Activated naive CD8-positive, alpha-beta T cell treated with anti-CD3 and anti-CD28 coated beads, Interleukin-2, amount 50 U/mL, for 24 hours (primary cell): ENCODE results near the gene CAMTA1.
"Not testable (repeated sequence)": the region's sequence is repeated elsewhere in the genome, so short reads cannot be mapped to it uniquely, and the experiment has no call there.

ENCODE experiments used
- ATAC-seq: fragments of 150-1000 bp; cut with Tn5 transposase; one replicate; pipeline ENCODE4 v1.10.0; 2021
- DNase-seq: peaks from one replicate; pipeline ENCODE4 v3.0.0; 2021
- H3K27ac Mint-ChIP-seq: one replicate; pipeline ENCODE4 v1.8.0; 2021; ENCODE audit warnings: mild to moderate bottlenecking, mixed read lengths
- H3K27me3 Mint-ChIP-seq: one replicate; pipeline ENCODE4 v1.8.0; 2021; ENCODE audit warnings: mixed read lengths
- H3K36me3 Mint-ChIP-seq: one replicate; pipeline ENCODE4 v1.8.0; 2021; ENCODE audit warnings: low read depth, mixed read lengths
- H3K4me1 Mint-ChIP-seq: one replicate; pipeline ENCODE4 v1.8.0; 2021; ENCODE audit warnings: mixed read lengths
- H3K4me3 Mint-ChIP-seq: one replicate; pipeline ENCODE4 v1.8.0; 2021; ENCODE audit warnings: mild to moderate bottlenecking, moderate library complexity, mixed read lengths
- H3K9me3 Mint-ChIP-seq: one replicate; pipeline ENCODE4 v1.8.0; 2021; ENCODE audit warnings: mixed read lengths

CAMTA1 gene

DNA sequence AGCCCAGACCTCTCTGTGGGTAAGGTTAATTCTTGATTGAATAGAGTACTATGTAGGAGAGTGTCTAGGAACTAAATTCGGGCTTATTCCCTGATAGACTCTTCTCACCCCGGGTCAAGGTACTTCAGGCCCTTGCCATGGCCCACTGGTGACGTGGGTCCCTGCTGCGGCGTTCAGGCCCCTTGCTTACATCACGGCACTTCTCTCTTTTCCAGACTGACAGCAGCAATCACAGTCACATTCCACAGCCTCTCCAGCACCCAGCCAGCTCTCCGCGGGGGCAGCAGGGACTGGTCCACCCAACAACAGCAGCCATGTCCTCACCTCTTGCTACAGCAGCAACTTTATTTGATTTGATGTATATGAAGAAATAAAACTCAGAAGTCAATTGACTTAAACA is 584.6 kb downstream of the CAMTA1 start:
- no peak for ATAC-seq
- no peak for DNase-seq
- no peak overlapping the region for H3K27ac Mint-ChIP-seq
- H3K4me1 Mint-ChIP-seq = no peaks in the 10 kb centered on the region
- H3K36me3 Mint-ChIP-seq = no peaks in the 10 kb centered on the region
- H3K4me3 Mint-ChIP-seq = no peak overlapping the region
- no peaks in the 10 kb centered on the region for H3K9me3 Mint-ChIP-seq
- H3K27me3 Mint-ChIP-seq = peaks cover 4% of the 10 kb centered on the region

DNA sequence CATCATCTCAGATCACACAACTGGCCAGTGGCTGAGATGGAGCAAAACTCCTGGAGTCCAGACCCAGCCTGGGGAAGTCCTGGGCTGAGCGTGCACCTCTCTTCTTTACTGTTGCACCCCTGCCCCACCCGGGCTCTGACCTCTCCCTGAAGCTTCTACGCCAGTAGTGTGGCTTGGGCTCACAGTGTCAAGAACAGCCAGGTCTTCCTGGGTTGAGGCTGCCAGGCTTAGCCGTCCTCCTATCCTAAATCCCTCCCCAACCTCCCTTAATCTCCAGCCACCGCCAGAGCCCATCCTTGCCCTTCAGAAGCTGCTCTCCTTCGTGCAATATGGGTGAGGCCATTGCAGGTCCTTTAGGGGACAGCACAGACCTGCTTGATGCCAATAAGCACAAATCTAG is 586.7 kb downstream of the CAMTA1 start:
- H3K27me3 Mint-ChIP-seq = peaks cover 4% of the 10 kb centered on the region
- no peaks in the 10 kb centered on the region for H3K36me3 Mint-ChIP-seq
- H3K9me3 Mint-ChIP-seq = no peaks in the 10 kb centered on the region
- no peak overlapping the region for H3K27ac Mint-ChIP-seq
- ATAC-seq = peak; percentile 13
- no peak overlapping the region for H3K4me3 Mint-ChIP-seq
- no peaks in the 10 kb centered on the region for H3K4me1 Mint-ChIP-seq
- no peak for DNase-seq

DNA sequence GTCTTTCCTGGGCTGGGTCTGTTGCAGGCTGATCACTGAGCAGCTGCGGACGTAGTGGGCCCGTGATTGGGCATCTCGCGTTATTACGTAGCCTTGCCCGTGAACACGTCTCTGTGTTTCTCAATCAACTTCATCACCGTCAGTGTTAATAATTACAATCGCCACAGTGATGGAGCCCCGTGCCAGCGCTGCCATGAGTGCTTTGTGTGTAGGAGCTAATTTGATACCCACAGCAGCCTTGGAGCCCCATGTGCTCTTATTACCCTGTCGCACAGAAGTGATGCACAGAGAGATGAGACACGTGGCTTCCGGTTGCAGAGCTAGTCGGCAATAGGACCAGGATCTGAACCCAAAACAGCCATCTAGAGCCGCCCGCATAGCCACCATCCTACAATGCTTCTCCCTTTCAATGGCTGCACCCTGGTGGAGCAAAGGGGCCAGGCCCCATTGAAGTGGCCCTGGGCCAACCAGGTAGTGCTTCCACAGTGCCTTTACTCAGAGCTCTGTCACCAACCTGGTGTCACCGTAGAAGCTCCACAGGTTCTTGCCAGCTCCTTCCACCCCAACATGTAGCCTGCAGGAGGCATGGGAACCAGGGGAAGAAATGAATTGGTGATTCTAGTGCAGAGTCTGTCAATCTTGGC is 587.3 kb downstream of the CAMTA1 start:
- Mint-ChIP-seq H3K4me1 (no peaks in the 10 kb centered on the region), H3K27ac (no peak overlapping the region)
- ATAC-seq = no peak

DNA sequence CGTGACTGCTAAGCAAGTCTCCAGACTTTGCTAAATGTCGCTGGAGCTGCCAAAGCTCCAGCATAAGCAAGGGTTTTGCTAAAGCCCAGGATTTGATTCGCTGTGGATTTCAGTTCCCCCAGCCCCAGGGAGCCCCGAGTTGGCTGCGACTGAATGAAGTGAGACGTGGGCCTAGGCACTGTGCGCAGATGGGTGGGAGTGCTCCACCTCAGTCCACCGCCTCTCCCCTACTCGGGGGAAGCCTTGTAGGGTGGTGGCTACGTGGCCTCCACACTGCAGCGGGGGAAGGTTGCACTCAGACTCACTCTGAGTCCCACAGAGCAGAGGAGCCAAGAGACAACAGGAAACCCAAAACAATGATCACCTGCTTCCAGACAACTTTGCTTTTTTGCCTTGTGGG is 588.0 kb downstream of the CAMTA1 start:
- no peak overlapping the region for H3K27ac Mint-ChIP-seq
- H3K9me3 Mint-ChIP-seq = no peaks in the 10 kb centered on the region
- ATAC-seq = no peak
- DNase-seq = no peak
- H3K4me3 Mint-ChIP-seq = no peak overlapping the region
- H3K4me1 Mint-ChIP-seq = no peaks in the 10 kb centered on the region
- peaks cover 3% of the 10 kb centered on the region for H3K27me3 Mint-ChIP-seq
- no peaks in the 10 kb centered on the region for H3K36me3 Mint-ChIP-seq

More for the DNA sequence above, 587.3 kb downstream of the CAMTA1 start:
- no peak for DNase-seq
- no peaks in the 10 kb centered on the region for H3K9me3 Mint-ChIP-seq
- H3K4me3 Mint-ChIP-seq = no peak overlapping the region
- H3K27me3 Mint-ChIP-seq = peaks cover 3% of the 10 kb centered on the region
- H3K36me3 Mint-ChIP-seq = no peaks in the 10 kb centered on the region

DNA sequence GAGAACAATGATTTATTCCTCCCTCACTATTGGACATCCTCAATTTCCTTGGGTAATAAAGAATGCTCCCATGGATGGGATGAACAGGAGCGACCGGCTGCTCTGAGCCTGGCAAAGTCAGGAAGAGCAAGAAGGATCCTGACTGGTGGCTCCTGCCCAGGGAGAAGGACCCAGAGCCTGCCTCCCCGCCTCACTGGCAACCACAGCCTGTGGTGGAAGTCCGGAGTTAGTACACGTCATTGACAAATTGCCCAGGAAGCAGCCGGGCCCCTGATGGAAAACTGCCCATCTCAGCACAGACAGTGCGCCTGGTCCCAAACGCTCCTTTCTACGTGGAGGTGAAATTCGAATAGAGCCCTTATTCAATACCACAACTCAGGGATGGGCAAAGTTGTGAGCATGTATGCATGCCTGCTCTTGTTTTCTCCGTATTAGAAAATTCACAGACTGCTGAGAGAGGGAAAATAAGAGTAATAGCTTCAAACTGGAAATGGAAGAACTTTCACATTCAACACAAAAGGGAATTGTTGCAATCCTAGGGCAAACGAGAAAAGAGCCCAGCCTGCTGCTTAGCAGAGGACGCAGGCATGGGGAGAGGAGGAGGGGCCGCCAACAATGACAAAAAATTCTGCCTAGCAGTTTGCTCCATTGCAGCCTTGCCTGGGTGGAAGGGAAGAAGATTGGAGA is 588.8 kb downstream of the CAMTA1 start:
- Mint-ChIP-seq H3K4me3 (no peak overlapping the region), H3K27me3 (peaks cover 3% of the 10 kb centered on the region), H3K4me1 (no peaks in the 10 kb centered on the region), H3K9me3 (no peaks in the 10 kb centered on the region), H3K36me3 (no peaks in the 10 kb centered on the region), H3K27ac (no peak overlapping the region)
- no peak for DNase-seq
- ATAC-seq = no peak

DNA sequence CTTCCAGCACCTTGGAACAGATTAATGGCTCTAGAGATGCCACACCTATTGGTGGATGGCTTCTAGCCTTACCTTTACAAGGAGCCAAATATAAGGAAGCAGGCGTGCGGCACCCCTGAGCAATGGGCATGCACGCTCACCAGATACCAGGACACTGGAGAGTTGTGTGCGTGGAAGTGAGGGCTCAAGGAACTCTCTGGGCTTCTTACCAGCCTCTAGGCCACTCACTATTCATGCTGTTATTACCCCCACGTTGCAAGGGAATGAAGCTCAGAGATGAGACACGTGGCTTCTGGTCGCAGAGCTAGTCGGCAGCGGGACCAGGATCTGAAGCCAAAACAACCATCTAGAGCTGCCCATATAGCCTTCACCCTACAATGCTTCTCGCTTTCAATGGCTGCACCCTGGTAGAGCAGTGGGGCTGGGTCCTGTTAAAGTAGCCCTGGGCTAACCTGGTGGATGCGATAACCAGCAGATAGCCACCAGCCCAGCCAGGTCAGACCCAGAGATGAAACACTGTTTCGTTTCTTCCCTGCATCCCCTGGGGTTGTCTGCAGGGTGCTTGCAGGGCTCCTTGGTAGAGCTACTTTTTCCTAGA is 589.4 kb downstream of the CAMTA1 start:
- no peaks in the 10 kb centered on the region for H3K4me1 Mint-ChIP-seq
- no peak overlapping the region for H3K4me3 Mint-ChIP-seq
- DNase-seq (no peak), ATAC-seq (no peak)
- peaks cover 4% of the 10 kb centered on the region for H3K27me3 Mint-ChIP-seq
- H3K9me3 Mint-ChIP-seq = no peaks in the 10 kb centered on the region
- no peak overlapping the region for H3K27ac Mint-ChIP-seq
- no peaks in the 10 kb centered on the region for H3K36me3 Mint-ChIP-seq

DNA sequence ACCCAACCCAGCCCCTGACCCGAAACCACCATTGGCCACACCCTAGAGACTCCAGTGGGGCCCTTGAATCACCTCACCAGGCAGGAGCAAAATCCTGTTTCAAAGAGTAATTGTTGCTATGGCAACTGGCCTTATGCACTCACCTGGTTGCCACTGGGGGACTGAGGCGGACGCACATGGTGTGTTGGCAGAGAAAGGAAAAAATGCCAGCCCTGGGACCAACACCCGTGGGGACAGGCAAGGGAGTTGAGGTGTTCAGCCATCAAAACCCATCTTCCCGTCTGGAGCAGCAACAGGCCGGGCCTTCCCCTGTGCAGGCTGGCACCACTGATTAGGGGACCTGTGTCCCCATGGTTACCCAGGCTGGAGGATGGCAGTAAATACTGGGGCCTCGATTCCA is 590.1 kb downstream of the CAMTA1 start:
- H3K27ac Mint-ChIP-seq = no peak overlapping the region
- no peak for ATAC-seq
- no peak overlapping the region for H3K4me3 Mint-ChIP-seq
- no peaks in the 10 kb centered on the region for H3K9me3 Mint-ChIP-seq
- no peaks in the 10 kb centered on the region for H3K4me1 Mint-ChIP-seq
- DNase-seq = no peak
- no peaks in the 10 kb centered on the region for H3K36me3 Mint-ChIP-seq
- peaks cover 5% of the 10 kb centered on the region for H3K27me3 Mint-ChIP-seq

DNA sequence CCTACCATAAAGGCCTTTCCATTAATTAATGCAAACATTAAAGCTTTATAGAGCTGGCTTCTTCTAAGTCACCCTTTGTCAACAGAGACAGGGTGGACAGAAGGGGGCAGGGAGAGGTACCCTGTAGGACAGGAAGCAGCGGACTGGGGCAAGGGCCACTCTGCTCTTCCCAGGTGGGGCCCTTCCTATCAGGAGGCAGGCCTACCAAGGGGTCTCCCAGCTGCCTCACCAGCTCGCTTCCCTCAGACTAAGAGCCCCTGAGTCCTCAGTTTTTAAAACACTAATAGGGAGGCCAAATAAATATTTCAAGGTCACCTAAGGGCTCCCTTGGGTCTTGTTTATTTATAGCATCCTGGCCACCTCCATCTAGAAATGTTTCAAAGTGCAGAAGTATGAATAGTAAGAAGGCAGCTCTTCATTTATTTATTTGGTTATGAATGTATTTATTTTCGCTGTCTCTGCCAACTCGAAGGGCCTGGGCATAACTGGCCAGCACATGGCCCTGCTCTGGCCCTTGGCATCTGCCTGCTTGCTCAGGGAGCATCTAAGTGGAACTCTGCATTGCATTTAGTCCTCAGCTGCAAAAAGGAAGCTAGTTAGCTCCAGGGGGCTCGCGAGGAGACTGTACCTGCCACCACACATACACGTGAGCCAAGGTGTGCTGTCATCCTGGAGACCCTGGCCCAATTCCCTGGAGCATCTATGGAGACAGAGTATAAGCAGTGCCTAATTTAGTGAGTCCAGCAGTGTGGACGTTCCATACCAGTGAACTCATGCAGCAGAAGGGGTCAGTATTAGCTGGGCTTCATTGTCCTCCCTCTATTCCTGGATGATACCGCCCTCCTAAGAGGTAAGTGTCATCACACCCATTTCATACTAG is 590.8 kb downstream of the CAMTA1 start:
- Mint-ChIP-seq H3K27ac (no peak overlapping the region), H3K4me3 (no peak overlapping the region), H3K36me3 (no peaks in the 10 kb centered on the region), H3K27me3 (peaks cover 5% of the 10 kb centered on the region), H3K9me3 (no peaks in the 10 kb centered on the region), H3K4me1 (no peaks in the 10 kb centered on the region)
- DNase-seq (no peak), ATAC-seq (no peak)

DNA sequence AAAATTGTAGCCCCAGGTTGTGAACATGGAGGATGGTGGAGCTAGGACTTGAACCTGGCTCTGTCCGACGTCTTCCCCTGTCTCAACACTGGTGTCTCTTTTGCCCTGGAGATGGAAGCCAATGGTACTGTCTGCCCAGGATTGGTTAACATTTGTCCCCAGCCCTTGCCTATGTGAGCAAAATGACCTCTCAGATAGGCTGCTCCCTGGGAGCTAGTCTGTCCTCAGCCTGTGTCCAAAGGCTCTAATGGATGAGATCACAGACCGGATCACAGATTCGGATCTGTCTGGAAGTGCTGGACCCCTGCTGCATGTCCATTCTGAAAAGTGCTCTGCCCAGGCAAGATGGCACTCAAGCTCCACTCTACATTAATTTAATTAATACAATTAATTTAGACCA is 591.4 kb downstream of the CAMTA1 start:
- no peaks in the 10 kb centered on the region for H3K9me3 Mint-ChIP-seq

DNA sequence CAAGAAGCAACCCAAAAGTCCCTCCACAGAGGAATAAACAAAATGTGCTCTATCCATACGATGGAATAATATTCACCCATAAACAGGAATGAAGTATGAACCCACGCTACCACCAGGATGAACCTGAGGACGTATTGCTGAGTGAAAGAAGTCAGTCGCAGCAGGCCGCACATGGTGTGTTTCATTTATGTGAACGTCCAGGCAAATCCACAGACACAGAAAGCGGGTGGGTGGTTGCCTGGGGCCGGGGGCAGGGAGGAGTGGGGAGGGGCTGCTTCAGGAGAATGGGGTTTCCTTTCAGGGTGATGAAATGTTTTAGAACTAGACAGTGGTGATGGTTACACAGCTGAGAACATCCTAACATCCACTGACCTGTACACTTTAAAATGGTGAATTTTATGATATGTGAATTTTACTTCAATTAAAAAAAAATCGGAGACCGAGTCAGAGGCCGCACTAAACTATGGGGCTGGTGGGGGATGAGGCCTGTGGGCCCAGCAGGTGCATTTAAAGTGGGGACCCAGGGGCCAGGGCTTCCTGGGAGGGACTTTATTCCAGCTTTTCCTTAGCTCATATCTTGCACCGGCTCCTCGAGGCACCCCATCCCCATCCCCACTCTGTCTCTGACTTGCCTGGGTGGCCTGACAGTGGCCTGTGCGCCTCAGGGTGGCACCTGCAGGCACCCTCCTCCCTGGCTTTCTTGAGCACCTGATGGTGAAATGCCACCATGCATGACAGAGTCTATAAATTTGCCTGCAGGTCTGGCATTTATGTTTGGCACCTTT is 593.3 kb downstream of the CAMTA1 start:
- ATAC-seq (no peak), DNase-seq (no peak)
- Mint-ChIP-seq H3K36me3 (no peaks in the 10 kb centered on the region), H3K27me3 (peaks cover 5% of the 10 kb centered on the region), H3K9me3 (no peaks in the 10 kb centered on the region), H3K4me1 (no peaks in the 10 kb centered on the region), H3K4me3 (no peak overlapping the region), H3K27ac (no peak overlapping the region)

More for the DNA sequence above, 591.4 kb downstream of the CAMTA1 start:
- H3K27ac Mint-ChIP-seq = no peak overlapping the region
- H3K36me3 Mint-ChIP-seq = no peaks in the 10 kb centered on the region
- DNase-seq = no peak
- no peaks in the 10 kb centered on the region for H3K4me1 Mint-ChIP-seq
- no peak overlapping the region for H3K4me3 Mint-ChIP-seq
- ATAC-seq = no peak
- H3K27me3 Mint-ChIP-seq = peaks cover 5% of the 10 kb centered on the region

DNA sequence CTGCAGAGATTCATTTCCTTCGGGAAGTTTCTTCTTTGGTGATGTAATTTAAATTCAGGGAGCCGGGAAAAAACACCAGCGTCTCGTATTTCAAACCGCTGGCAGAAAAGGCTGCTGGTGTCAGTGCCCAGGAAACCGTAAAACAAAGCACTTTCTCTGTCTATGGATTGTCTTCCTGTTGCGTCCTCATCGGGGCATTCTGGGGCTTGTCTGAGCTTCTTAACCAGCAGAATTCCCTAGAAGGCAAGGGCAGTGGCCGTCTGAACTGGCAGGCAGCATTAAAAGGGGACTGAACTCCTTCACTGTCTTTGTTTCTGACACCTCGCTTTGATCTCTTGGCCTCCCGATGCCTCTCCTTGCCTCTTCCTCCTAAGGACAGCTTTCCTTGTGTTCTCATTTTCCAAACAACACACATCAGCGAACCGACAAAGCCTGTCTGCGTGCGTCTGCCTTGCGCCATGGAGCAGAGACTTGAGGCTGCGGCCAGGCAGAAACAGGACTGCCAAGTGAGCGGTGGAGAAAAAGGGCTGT is 594.3 kb downstream of the CAMTA1 start:
- no peak for DNase-seq
- Mint-ChIP-seq H3K36me3 (no peaks in the 10 kb centered on the region), H3K4me3 (no peak overlapping the region), H3K27me3 (peaks cover 2% of the 10 kb centered on the region), H3K4me1 (no peaks in the 10 kb centered on the region), H3K27ac (no peak overlapping the region), H3K9me3 (no peaks in the 10 kb centered on the region)
- no peak for ATAC-seq

DNA sequence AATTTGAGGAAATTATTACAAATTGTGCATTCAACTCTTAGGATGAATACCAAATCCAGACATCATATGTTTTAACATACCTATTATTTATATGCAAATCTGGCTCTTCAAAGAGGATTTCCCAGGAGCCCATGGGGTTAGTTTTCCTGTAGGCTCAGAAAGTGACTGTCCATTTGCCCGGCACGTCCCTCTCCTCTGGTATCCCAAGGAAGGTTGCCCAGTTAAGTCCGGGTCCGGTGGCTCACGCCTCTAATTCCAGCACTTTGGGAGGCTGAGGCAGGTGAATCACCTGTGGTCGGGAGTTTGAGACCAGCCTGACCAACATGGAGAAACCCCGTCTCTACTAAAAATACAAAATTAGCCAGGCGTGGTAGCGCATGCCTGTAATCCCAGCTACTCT is 594.8 kb downstream of the CAMTA1 start:
- not testable (repeated sequence) for ATAC-seq, H3K4me3 Mint-ChIP-seq, H3K27ac Mint-ChIP-seq, H3K27me3 Mint-ChIP-seq, DNase-seq, H3K36me3 Mint-ChIP-seq, H3K4me1 Mint-ChIP-seq, H3K9me3 Mint-ChIP-seq

DNA sequence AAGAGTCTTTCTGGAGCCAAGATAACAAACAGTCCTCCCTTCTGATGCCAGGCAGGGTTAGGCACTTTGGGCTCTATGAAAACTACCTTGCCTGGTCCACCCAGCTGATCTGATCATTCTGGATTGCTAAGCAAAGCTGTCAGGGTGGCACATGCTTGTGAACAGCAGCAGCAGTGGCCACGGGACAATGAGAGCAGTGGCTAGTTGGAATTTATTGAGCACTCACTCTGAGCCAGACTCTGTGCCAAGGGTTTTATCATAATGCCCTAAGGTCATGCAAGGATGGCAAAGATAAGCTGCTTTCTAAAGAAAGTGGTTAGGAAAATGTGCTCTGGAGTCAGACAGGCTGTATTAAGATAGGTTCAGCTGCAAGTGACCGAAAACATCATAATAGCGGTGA is 595.5 kb downstream of the CAMTA1 start:
- Mint-ChIP-seq H3K4me3 (no peak overlapping the region), H3K9me3 (no peaks in the 10 kb centered on the region), H3K27ac (no peak overlapping the region), H3K4me1 (no peaks in the 10 kb centered on the region), H3K36me3 (no peaks in the 10 kb centered on the region), H3K27me3 (peaks cover 2% of the 10 kb centered on the region)
- no peak for ATAC-seq
- DNase-seq = no peak

DNA sequence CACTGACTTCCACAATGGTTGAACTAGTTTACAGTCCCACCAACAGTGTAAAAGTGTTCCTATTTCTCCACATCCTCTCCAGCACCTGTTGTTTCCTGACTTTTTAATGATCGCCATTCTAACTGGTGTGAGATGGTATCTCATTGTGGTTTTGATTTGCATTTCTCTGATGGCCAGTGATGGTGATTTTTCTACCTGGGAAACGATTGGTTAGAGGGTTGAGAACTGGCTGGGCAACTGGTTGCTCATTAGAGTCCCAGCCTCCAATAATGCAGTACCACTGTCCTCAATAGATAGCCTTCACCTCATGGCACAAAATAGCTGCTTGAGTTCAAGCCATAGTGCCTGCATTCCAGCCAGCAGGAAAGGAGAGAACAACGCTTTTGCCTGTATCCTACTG is 596.5 kb downstream of the CAMTA1 start:
- H3K36me3 Mint-ChIP-seq, ATAC-seq, DNase-seq, H3K4me3 Mint-ChIP-seq, H3K4me1 Mint-ChIP-seq, H3K27ac Mint-ChIP-seq, H3K9me3 Mint-ChIP-seq, H3K27me3 Mint-ChIP-seq: not testable (repeated sequence)
